ENCODE results near the gene ZNF275.

ZNF275 gene

DNA sequence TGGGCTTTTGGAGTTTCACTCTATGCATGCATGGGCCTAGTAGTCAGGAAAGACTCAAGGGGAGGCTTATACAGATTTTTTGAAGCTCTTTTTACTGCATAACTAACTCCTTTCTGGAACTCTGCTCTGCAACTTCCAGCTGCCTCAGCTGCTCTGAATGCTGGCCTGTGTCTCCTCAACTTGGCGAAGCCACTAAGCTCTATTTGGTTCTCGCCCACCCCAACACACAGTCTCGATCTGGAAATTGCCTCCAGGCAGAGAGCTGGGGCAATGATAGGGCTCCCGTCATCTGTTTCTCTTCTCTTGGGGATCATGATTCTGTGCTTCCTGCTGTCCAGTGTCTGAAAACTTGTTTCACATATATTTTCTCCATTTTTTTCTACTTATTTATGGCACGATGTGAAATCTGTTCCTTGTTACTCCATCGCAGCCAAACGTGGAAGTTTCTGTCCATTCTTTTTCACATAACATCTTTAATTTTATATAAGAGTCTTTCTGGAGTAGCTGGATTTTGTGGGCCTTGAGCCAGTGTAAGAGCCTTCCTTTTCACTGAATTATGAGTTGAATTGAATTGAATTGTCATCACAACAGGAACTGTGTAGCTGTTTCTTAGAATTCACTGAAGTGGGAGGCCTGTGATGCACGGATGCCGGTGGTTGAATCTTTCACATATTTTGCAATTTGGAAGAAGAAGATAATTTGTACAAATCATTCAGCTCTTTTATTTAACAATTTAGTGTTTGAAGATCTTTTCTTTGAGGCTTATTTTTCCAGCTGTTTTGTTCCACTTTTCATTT, 9.0 kb downstream of the ZNF275 start:
- Histone ChIP-seq H3K4me2 (ENCODE audit: low read length) (no peak overlapping the region), H3K9me3 (replicated peaks; ENCODE audit: low read length) (peaks cover 5% of the 10 kb centered on the region), H3K9ac (ENCODE audit: low read depth, low read length) (no peak overlapping the region), H3K4me3 (ENCODE audit: low read length) (no peak overlapping the region), H3K4me1 (ENCODE audit: control insufficient read depth, insufficient read depth, low read length) (peaks cover 5% of the 10 kb centered on the region), H3K36me3 (ENCODE audit: insufficient read depth, low read length) (peaks cover 23% of the 10 kb centered on the region), H3K27me3 (ENCODE audit: control insufficient read depth, insufficient read depth, low read length) (no peaks in the 10 kb centered on the region)

DNA sequence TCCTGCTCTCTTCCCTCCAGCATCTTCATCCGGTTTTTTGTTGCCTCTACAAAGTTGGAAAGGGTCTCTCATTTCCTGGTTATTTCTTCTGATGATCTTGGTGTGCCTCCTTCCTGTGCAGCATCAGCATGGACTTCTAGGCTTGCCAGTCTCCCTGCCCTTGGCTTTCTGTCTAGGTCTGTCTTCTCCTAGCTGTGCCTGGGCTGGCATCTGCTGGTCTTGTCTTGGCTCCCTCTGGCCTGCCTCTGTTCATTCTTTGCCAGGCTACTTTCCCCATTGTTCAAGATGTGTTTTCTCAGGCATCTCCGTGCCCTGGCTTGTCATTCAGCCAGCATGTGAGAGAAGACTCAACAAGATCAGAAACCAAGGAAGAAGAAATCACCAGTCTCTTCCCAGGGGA, 9.7 kb downstream of the ZNF275 start:
- Histone ChIP-seq H3K9me3 (replicated peaks; ENCODE audit: low read length) (peaks cover 5% of the 10 kb centered on the region), H3K9ac (ENCODE audit: low read depth, low read length) (no peak overlapping the region), H3K4me1 (ENCODE audit: control insufficient read depth, insufficient read depth, low read length) (peaks cover 5% of the 10 kb centered on the region), H3K4me2 (ENCODE audit: low read length) (no peak overlapping the region), H3K4me3 (ENCODE audit: low read length) (no peak overlapping the region), H3K36me3 (ENCODE audit: insufficient read depth, low read length) (peaks cover 23% of the 10 kb centered on the region), H3K27me3 (ENCODE audit: control insufficient read depth, insufficient read depth, low read length) (no peaks in the 10 kb centered on the region)

DNA sequence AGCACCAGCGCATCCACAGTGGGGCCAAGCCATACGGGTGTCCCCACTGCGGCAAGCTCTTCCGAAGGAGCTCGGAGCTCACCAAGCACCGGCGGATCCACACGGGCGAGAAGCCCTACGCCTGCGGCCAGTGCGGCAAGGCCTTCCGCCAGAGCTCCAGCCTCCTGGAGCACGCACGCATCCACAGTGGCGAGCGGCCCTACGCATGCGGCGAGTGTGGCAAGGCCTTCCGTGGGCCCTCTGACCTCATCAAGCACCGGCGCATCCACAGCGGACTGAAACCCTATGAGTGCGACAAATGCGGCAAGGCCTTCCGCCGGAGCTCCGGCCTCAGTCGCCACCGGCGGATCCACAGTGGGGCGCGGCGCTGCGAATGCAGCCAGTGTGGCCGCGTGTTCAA, 13.6 kb downstream of the ZNF275 start:
- H3K9ac ChIP-seq (ENCODE audit: low read depth, low read length), result no peak overlapping the region
- no peak overlapping the region for H3K4me3 ChIP-seq (ENCODE audit: low read length)

DNA sequence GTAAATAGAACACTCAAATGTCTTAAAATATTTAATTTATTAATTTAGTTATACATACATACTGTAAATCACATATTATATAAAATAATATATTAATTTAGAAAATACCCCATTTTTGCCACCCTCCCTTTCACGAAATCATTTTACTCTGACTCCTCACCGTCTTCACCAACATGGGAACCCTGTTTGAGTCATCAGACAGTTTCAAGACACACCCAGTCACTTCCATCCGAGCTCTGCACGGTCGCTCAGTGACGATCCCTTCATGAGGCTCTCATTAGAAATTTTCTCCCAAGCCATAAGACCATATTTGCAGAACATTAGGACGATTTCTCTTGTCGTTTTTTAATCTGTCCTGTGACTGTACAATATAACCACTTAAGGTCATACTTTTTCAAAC, 14.5 kb downstream of the ZNF275 start:
- Histone ChIP-seq H3K36me3 (ENCODE audit: insufficient read depth, low read length) (peaks cover 35% of the 10 kb centered on the region), H3K9ac (ENCODE audit: low read depth, low read length) (no peak overlapping the region), H3K4me1 (ENCODE audit: control insufficient read depth, insufficient read depth, low read length) (no peaks in the 10 kb centered on the region), H3K4me2 (ENCODE audit: low read length) (no peak overlapping the region), H3K9me3 (replicated peaks; ENCODE audit: low read length) (peaks cover 5% of the 10 kb centered on the region), H3K27me3 (ENCODE audit: control insufficient read depth, insufficient read depth, low read length) (no peaks in the 10 kb centered on the region), H3K4me3 (ENCODE audit: low read length) (no peak overlapping the region)

More for the DNA sequence above, 13.6 kb downstream of the ZNF275 start:
- peaks cover 5% of the 10 kb centered on the region for H3K9me3 ChIP-seq (replicated peaks; ENCODE audit: low read length)
- peaks cover 2% of the 10 kb centered on the region for H3K4me1 ChIP-seq (ENCODE audit: control insufficient read depth, insufficient read depth, low read length)
- peaks cover 35% of the 10 kb centered on the region for H3K36me3 ChIP-seq (ENCODE audit: insufficient read depth, low read length)
- H3K4me2 ChIP-seq (ENCODE audit: low read length), result no peak overlapping the region
- no peaks in the 10 kb centered on the region for H3K27me3 ChIP-seq (ENCODE audit: control insufficient read depth, insufficient read depth, low read length)

DNA sequence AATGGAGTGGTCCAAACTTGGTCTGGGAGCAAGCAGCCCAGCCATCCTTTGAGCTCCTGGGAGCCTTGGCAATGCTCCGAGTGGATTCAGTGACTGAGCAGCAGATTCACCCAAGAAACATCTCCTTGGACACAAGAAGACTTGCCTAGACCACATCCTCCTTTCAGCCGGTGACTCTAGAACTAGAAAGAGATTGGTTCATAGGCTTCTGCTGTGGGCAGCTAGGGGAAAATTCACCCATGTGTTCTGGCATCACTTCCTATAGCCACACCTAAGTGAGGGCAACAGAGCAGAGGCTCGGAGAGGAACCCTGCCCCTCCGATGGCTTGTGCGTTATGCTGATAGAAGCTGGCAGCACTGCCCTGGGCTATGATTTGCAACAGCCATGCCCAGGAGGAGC, 16.0 kb downstream of the ZNF275 start:
- Histone ChIP-seq H3K4me1 (ENCODE audit: control insufficient read depth, insufficient read depth, low read length) (no peaks in the 10 kb centered on the region), H3K9me3 (replicated peaks; ENCODE audit: low read length) (peaks cover 5% of the 10 kb centered on the region), H3K36me3 (ENCODE audit: insufficient read depth, low read length) (peaks cover 29% of the 10 kb centered on the region), H3K4me2 (ENCODE audit: low read length) (no peak overlapping the region), H3K9ac (ENCODE audit: low read depth, low read length) (no peak overlapping the region), H3K27me3 (ENCODE audit: control insufficient read depth, insufficient read depth, low read length) (no peaks in the 10 kb centered on the region), H3K4me3 (ENCODE audit: low read length) (no peak overlapping the region)

DNA sequence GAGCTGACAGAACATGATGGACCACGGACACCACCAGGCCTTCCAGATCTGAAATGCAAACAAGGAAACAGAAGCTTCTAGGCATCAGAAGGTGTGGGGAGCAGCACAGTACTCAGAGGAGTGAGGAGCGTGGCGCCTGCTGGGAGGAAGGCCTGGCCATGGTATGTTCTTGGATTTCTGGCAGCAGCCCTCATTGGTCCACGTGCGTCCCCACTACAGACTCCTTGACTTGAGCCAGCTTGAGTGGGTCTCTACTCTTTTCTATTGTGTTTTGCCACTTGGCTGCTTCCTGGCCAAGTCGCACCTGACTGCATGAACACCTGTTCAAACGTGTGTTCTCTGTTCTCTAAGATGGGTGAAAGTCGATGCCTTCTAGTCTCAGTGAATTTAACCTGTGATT, 18.0 kb downstream of the ZNF275 start:
- Histone ChIP-seq H3K27me3 (ENCODE audit: control insufficient read depth, insufficient read depth, low read length) (no peaks in the 10 kb centered on the region), H3K4me2 (ENCODE audit: low read length) (no peak overlapping the region), H3K4me3 (ENCODE audit: low read length) (no peak overlapping the region), H3K4me1 (ENCODE audit: control insufficient read depth, insufficient read depth, low read length) (no peaks in the 10 kb centered on the region), H3K9me3 (replicated peaks; ENCODE audit: low read length) (peaks cover 5% of the 10 kb centered on the region), H3K9ac (ENCODE audit: low read depth, low read length) (no peak overlapping the region), H3K36me3 (ENCODE audit: insufficient read depth, low read length) (peaks cover 19% of the 10 kb centered on the region)

DNA sequence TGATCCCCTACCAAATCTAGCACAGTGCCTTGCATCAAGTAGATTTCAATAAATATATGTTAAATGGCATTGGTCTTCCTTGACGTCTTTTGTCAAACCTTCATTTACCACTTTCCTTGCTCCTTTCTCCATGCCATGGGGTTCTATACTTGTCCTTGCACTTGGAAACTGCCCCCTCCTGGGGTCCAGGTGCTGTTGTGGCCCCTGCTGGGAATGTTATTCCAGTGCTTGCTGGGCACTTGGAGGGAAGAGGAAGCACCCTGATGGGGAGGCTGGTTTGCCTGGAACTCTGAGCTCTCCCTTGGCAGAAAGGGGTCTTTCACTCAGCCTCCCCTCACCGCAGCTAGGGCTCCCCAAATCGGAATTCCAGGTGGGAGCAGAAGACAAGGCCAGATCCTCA, 18.9 kb downstream of the ZNF275 start:
- no peak overlapping the region for H3K9ac ChIP-seq (ENCODE audit: low read depth, low read length)
- H3K4me2 ChIP-seq (ENCODE audit: low read length), result no peak overlapping the region
- H3K4me1 ChIP-seq (ENCODE audit: control insufficient read depth, insufficient read depth, low read length), result no peaks in the 10 kb centered on the region
- H3K36me3 ChIP-seq (ENCODE audit: insufficient read depth, low read length), result peaks cover 12% of the 10 kb centered on the region
- no peaks in the 10 kb centered on the region for H3K27me3 ChIP-seq (ENCODE audit: control insufficient read depth, insufficient read depth, low read length)
- H3K9me3 ChIP-seq (replicated peaks; ENCODE audit: low read length), result no peaks in the 10 kb centered on the region
- H3K4me3 ChIP-seq (ENCODE audit: low read length), result no peak overlapping the region

DNA sequence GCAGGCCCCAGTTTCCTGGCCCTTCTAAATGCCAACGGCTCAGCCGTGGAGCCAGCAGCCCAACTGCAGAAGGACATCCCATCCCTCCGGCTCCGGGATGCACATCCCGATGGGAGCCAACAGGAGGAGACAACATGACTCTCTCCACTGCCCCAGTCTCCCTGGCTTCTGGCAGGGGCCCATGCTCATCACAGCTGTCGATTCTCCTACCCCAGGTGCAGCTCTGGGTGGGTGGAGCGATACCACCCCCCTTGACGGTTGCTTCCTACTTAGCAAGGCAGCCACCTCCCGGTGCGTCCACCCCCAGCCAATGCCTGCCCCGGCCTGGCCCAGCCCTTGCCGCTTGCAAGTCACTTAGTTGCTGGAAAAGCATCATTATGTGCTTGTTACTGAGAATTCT, 19.5 kb downstream of the ZNF275 start:
- H3K9me3 ChIP-seq (replicated peaks; ENCODE audit: low read length), result no peaks in the 10 kb centered on the region
- no peaks in the 10 kb centered on the region for H3K4me1 ChIP-seq (ENCODE audit: control insufficient read depth, insufficient read depth, low read length)
- H3K4me3 ChIP-seq (ENCODE audit: low read length), result no peak overlapping the region
- H3K9ac ChIP-seq (ENCODE audit: low read depth, low read length), result no peak overlapping the region
- H3K27me3 ChIP-seq (ENCODE audit: control insufficient read depth, insufficient read depth, low read length), result no peaks in the 10 kb centered on the region
- H3K4me2 ChIP-seq (ENCODE audit: low read length), result no peak overlapping the region
- H3K36me3 ChIP-seq (ENCODE audit: insufficient read depth, low read length), result peaks cover 12% of the 10 kb centered on the region

DNA sequence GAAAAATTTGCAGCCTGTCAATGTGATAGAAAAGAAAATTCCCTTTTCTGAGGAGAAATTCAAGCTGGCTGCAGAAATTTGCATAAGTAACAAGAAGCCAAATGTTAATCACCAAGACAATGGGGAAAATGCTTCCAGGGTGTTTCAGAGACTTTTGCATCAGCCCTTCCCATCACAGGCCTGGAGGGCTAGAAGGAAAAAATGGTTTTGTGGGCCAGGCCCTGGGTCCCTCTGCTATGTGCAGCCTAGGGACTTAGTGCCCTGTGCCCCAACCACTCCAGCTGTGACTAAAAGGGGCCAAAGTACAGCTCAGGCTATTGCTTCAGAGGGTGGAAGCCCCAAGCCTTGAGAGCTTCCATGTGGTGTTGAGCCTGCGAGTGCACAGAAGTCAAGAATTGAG, 23.9 kb downstream of the ZNF275 start:
- Histone ChIP-seq H3K36me3 (ENCODE audit: insufficient read depth, low read length) (no peaks in the 10 kb centered on the region), H3K4me3 (ENCODE audit: low read length) (no peak overlapping the region), H3K4me1 (ENCODE audit: control insufficient read depth, insufficient read depth, low read length) (no peaks in the 10 kb centered on the region), H3K9ac (ENCODE audit: low read depth, low read length) (no peak overlapping the region), H3K27me3 (ENCODE audit: control insufficient read depth, insufficient read depth, low read length) (peaks cover 8% of the 10 kb centered on the region), H3K9me3 (replicated peaks; ENCODE audit: low read length) (no peaks in the 10 kb centered on the region), H3K4me2 (ENCODE audit: low read length) (no peak overlapping the region)

DNA sequence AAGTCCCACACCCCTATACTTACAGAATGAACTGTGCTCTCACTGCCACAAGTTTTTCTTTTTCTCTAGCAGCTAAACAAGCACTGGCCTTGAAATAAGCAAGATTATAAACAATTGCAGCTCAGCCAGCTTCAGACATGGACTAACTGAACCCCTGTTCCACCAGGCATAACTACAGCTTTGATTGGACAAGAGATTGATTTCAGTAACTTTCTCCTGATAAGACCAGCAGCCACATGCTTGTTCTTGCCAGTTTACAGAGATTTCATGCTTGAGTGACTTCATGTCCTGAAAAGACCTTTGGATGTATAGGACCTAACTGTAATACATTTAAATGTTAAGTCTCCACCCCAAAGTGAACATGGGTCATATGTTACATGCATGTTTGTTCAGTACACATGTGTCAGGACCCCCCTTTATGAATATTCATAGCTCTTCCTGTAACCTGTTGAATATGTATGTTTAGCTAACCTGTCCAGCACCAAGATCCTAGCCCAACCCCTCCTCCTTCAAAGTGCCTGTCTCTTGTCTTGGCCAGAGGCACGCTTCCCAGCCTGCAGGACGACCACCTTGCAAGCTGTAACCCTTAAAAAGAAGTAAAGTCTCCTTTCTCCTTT, 27.9 kb downstream of the ZNF275 start:
- no peaks in the 10 kb centered on the region for H3K9me3 ChIP-seq (replicated peaks; ENCODE audit: low read length)
- no peak overlapping the region for H3K4me2 ChIP-seq (ENCODE audit: low read length)
- no peaks in the 10 kb centered on the region for H3K36me3 ChIP-seq (ENCODE audit: insufficient read depth, low read length)
- no peaks in the 10 kb centered on the region for H3K4me1 ChIP-seq (ENCODE audit: control insufficient read depth, insufficient read depth, low read length)
- H3K9ac ChIP-seq (ENCODE audit: low read depth, low read length), result no peak overlapping the region
- H3K27me3 ChIP-seq (ENCODE audit: control insufficient read depth, insufficient read depth, low read length), result peaks cover 20% of the 10 kb centered on the region
- no peak overlapping the region for H3K4me3 ChIP-seq (ENCODE audit: low read length)

DNA sequence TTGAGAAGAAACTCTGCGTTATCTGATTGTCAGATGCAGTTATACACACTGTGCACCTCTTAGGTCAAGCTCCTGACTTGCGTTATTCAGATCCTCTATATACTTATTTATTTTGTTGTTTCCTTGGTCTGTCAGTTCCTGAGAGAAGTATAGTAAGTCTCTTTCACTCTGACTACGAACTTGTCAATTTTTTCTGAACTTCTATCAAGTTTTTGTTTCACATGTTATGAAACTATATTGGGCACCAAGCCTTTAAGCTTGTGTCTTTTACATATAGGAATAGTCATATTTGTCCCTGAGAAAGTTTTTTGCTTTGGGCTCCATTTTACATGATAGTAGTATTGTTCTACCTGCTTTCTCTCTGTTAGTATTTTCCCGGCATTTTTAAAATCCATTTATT, 31.7 kb downstream of the ZNF275 start:
- Histone ChIP-seq H3K9ac (ENCODE audit: low read depth, low read length) (no peak overlapping the region), H3K4me1 (ENCODE audit: control insufficient read depth, insufficient read depth, low read length) (no peaks in the 10 kb centered on the region), H3K27me3 (ENCODE audit: control insufficient read depth, insufficient read depth, low read length) (peaks cover 20% of the 10 kb centered on the region), H3K4me3 (ENCODE audit: low read length) (no peak overlapping the region), H3K9me3 (replicated peaks; ENCODE audit: low read length) (no peaks in the 10 kb centered on the region), H3K36me3 (ENCODE audit: insufficient read depth, low read length) (no peaks in the 10 kb centered on the region), H3K4me2 (ENCODE audit: low read length) (no peak overlapping the region)

DNA sequence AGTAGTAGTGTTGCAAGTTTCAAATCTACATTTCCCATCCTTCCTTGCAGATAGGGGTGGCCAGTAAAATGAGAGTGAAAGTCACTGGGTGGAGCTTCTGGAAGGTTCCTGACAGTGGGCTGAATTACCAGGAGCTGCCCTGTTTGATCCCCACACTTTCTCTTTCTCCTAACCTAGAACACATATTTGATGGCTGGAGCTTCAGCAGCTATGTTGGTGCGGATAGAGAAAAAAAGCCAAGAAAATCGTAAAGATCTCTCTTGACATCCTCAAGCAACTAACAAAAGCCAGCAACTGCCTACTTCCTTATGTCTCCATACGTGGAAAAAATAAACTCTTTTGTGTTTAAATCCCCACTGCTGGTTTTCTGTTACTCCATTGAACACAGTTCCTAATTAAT, 32.2 kb downstream of the ZNF275 start:
- Histone ChIP-seq H3K4me1 (ENCODE audit: control insufficient read depth, insufficient read depth, low read length) (no peaks in the 10 kb centered on the region), H3K36me3 (ENCODE audit: insufficient read depth, low read length) (no peaks in the 10 kb centered on the region), H3K27me3 (ENCODE audit: control insufficient read depth, insufficient read depth, low read length) (peaks cover 20% of the 10 kb centered on the region), H3K9ac (ENCODE audit: low read depth, low read length) (no peak overlapping the region), H3K4me3 (ENCODE audit: low read length) (no peak overlapping the region), H3K4me2 (ENCODE audit: low read length) (no peak overlapping the region), H3K9me3 (replicated peaks; ENCODE audit: low read length) (no peaks in the 10 kb centered on the region)

Data from skeletal muscle satellite cell (primary cell).